ENCODE measurements around the gene GARNL3.

- TF ChIP-seq CTCF (IDR thresholded peaks at IDR 0.05) (no peak), POLR2A (IDR thresholded peaks at IDR 0.05) (no peak)
Observed at GRCh38 chr9:127393645-127394044, 129.1 kb downstream of the GARNL3 start.

Data from right lobe of liver (tissue), 4 donors.